Measurements from ENCODE around the gene ASPM.

ASPM gene

DNA sequence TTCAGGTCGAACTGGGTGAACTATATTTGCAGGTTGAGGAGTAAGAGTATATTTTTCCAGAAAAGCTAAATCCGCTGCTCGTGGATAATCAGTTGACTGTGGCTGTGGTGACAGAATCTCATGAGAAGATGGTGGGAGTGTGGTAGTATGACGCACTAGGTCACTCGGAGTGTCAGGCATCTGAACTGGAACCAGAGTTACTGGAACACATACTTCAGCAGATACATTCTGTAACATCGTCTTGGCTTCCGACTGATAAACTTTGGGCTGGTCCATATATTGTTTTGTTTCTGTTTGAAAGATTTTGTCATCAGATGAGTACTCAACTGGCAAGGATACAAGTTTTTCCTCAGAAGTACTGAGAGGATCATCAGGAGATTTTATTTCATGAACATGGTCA lies 13.0 kb upstream of the ASPM start:
- Mint-ChIP-seq H3K27ac (no peak overlapping the region), H3K4me3 (no peak overlapping the region), H3K36me3 (peaks cover 14% of the 10 kb centered on the region), H3K9me3 (no peaks in the 10 kb centered on the region), H3K4me1 (no peaks in the 10 kb centered on the region), H3K27me3 (no peaks in the 10 kb centered on the region)
- DNase-seq (ENCODE audit: low spot score in 2 of 2) (no peak), ATAC-seq (ENCODE audit: low read depth) (no peak)

- no peak for ATAC-seq (ENCODE audit: low read depth)
- Mint-ChIP-seq H3K27ac (no peak overlapping the region), H3K4me3 (no peak overlapping the region), H3K27me3 (no peaks in the 10 kb centered on the region), H3K4me1 (no peaks in the 10 kb centered on the region), H3K9me3 (no peaks in the 10 kb centered on the region), H3K36me3 (peaks cover 10% of the 10 kb centered on the region)
- DNase-seq (ENCODE audit: low spot score in 2 of 2), result no peak
These were observed 10.2 kb upstream of the ASPM start for GRCh38 chr1:197156692-197157091.

- Mint-ChIP-seq H3K36me3 (no peaks in the 10 kb centered on the region), H3K4me3 (no peak overlapping the region), H3K9me3 (no peaks in the 10 kb centered on the region), H3K27ac (no peak overlapping the region), H3K4me1 (no peaks in the 10 kb centered on the region), H3K27me3 (no peaks in the 10 kb centered on the region)
- no peak for ATAC-seq (ENCODE audit: low read depth)
- no peak for DNase-seq (ENCODE audit: low spot score in 2 of 2)
These were observed 6.2 kb upstream of the ASPM start for GRCh38 chr1:197152662-197153061.

DNA sequence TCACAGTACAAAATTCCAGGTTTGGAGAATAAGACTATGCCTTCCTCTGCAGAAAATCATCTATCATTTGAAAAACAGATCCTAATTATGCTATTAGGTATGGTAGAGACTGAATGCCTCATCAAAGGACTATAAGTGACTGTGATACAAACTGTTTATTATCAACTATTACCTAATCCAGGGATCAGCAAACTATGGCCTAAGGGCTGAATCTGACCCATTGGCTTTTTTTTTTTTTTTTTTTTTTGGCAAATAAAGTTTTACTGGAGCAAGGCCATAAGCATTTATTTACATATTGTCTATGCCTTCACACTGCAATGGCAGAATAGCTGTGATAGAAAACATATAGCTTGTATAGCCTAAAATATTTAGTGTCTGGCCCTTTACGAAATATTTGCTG lies 4.7 kb upstream of the ASPM start:
- no peaks in the 10 kb centered on the region for H3K9me3 Mint-ChIP-seq
- H3K27me3 Mint-ChIP-seq, result no peaks in the 10 kb centered on the region
- no peak overlapping the region for H3K4me3 Mint-ChIP-seq
- DNase-seq (ENCODE audit: low spot score in 2 of 2), result no peak
- no peaks in the 10 kb centered on the region for H3K36me3 Mint-ChIP-seq
- no peak overlapping the region for H3K27ac Mint-ChIP-seq
- H3K4me1 Mint-ChIP-seq, result peaks cover 4% of the 10 kb centered on the region
- no peak for ATAC-seq (ENCODE audit: low read depth)

GRCh38 chr1:197150336-197151005 lies 4.0 kb upstream of the ASPM start:
- Mint-ChIP-seq H3K27me3 (no peaks in the 10 kb centered on the region), H3K27ac (no peak overlapping the region), H3K36me3 (no peaks in the 10 kb centered on the region), H3K4me1 (peaks cover 4% of the 10 kb centered on the region), H3K9me3 (no peaks in the 10 kb centered on the region), H3K4me3 (no peak overlapping the region)
- DNase-seq (ENCODE audit: low spot score in 2 of 2) (no peak), ATAC-seq (ENCODE audit: low read depth) (no peak)

DNA sequence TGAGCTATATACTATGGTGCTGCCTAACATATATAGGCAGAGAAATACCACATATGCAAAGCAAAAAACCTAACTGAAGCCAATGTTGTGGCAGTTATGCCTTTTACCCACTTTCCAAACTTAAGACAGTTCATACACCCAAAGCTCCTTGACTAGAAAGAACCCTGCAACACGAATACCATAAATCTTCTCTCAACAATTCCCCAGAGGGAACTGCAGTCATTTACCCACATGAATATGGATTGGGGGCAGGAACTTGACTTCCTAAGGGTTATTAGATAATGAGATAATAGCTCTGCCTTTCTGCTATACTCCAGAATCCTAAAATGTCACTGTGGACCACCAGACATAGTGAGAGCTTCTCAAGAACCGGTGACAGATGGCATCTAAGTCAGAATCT lies 2.9 kb upstream of the ASPM start:
- no peak for DNase-seq (ENCODE audit: low spot score in 2 of 2)

GRCh38 chr1:197145446-197146024 lies 934 bp downstream of the ASPM start:
- no peaks in the 10 kb centered on the region for H3K36me3 Mint-ChIP-seq

More for the DNA sequence above, 2.9 kb upstream of the ASPM start:
- H3K36me3 Mint-ChIP-seq, result no peaks in the 10 kb centered on the region
- no peak for ATAC-seq (ENCODE audit: low read depth)
- H3K4me1 Mint-ChIP-seq, result peaks cover 7% of the 10 kb centered on the region
- no peaks in the 10 kb centered on the region for H3K9me3 Mint-ChIP-seq
- no peak overlapping the region for H3K27ac Mint-ChIP-seq
- H3K27me3 Mint-ChIP-seq, result no peaks in the 10 kb centered on the region
- no peak overlapping the region for H3K4me3 Mint-ChIP-seq

GRCh38 chr1:197144570-197145325 lies 1.7 kb downstream of the ASPM start:
- Mint-ChIP-seq H3K27me3 (no peaks in the 10 kb centered on the region), H3K4me1 (peaks cover 7% of the 10 kb centered on the region), H3K36me3 (no peaks in the 10 kb centered on the region), H3K4me3 (peak overlapping the region; percentile 49), H3K27ac (no peak overlapping the region), H3K9me3 (no peaks in the 10 kb centered on the region)
- no peak for DNase-seq (ENCODE audit: low spot score in 2 of 2)
- ATAC-seq (ENCODE audit: low read depth), result no peak

More at GRCh38 chr1:197145446-197146024, 934 bp downstream of the ASPM start:
- Mint-ChIP-seq H3K27me3 (no peaks in the 10 kb centered on the region), H3K9me3 (no peaks in the 10 kb centered on the region), H3K4me3 (peak overlapping the region; percentile 93), H3K4me1 (peaks cover 7% of the 10 kb centered on the region), H3K27ac (no peak overlapping the region)
- DNase-seq (ENCODE audit: low spot score in 2 of 2) (no peak), ATAC-seq (ENCODE audit: low read depth) (no peak)

DNA sequence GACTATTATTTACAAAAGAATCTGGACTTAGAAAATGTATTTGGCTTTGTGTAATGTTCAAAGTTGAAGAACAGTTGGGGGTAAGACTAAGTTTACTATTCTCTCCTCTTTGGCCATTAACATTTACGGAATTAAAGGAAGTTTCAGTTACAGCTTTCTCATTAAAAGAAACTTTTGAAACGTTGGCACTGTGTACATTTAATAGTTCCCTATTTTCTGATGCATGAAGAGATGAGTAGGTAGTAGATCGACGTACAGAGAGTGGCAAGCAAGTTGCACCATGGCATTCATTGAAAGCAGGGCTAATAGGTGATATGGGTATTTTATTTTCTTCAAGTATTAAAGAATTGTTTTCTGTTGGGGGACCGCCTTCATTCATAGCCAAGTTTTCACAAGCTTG lies 3.2 kb downstream of the ASPM start:
- H3K27ac Mint-ChIP-seq, result no peak overlapping the region
- H3K4me3 Mint-ChIP-seq, result peak overlapping the region; percentile 12
- no peak for ATAC-seq (ENCODE audit: low read depth)
- H3K9me3 Mint-ChIP-seq, result no peaks in the 10 kb centered on the region
- H3K27me3 Mint-ChIP-seq, result no peaks in the 10 kb centered on the region
- no peaks in the 10 kb centered on the region for H3K36me3 Mint-ChIP-seq
- no peak for DNase-seq (ENCODE audit: low spot score in 2 of 2)
- H3K4me1 Mint-ChIP-seq, result peaks cover 9% of the 10 kb centered on the region

DNA sequence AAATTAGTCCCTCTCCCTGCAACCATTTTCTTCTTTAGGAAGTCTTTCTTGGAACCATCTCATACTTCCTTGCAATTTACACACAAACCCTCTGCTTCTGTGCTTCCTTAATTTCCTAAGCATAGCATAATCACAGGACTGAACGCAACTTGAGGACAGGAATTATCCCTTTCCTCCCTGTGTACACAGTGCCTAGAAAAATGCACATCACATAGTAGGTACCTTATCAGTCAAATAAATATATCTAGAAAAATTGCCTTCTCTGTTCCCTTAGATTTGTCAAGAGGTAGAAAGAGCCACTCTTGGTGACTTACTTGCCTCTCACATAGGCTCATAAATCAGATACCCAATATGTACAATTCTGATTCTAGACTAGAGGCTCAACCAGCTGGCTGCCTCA lies 4.9 kb downstream of the ASPM start:
- peaks cover 7% of the 10 kb centered on the region for H3K4me1 Mint-ChIP-seq
- no peak overlapping the region for H3K27ac Mint-ChIP-seq

DNA sequence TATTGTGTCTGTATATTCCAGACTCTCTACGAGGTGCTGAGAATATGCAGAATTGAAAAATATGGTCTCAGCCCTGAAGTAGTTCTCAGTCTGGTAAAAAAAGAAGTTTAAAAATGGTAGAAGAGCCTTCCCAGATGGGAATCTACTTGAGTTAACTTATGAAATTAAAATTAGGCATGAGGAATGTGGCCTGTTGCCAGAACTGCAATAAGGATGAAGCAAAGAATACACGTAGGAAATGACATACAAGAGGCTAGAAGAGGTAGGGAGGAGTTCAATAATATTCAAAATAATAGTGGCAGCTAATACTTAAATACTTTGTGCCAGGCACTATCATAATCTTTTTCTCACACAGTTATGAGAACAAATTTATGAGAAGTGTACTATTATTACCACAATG lies 6.3 kb downstream of the ASPM start:
- ATAC-seq (ENCODE audit: low read depth), result no peak
- H3K36me3 Mint-ChIP-seq, result no peaks in the 10 kb centered on the region
- no peak overlapping the region for H3K27ac Mint-ChIP-seq
- DNase-seq (ENCODE audit: low spot score in 2 of 2), result no peak
- no peaks in the 10 kb centered on the region for H3K27me3 Mint-ChIP-seq
- H3K4me1 Mint-ChIP-seq, result peaks cover 5% of the 10 kb centered on the region
- H3K4me3 Mint-ChIP-seq, result no peak overlapping the region
- H3K9me3 Mint-ChIP-seq, result no peaks in the 10 kb centered on the region

More for the DNA sequence above, 4.9 kb downstream of the ASPM start:
- ATAC-seq (ENCODE audit: low read depth), result no peak
- H3K27me3 Mint-ChIP-seq, result no peaks in the 10 kb centered on the region
- H3K4me3 Mint-ChIP-seq, result no peak overlapping the region
- no peak for DNase-seq (ENCODE audit: low spot score in 2 of 2)
- no peaks in the 10 kb centered on the region for H3K9me3 Mint-ChIP-seq
- H3K36me3 Mint-ChIP-seq, result no peaks in the 10 kb centered on the region

- H3K27me3 Mint-ChIP-seq, result no peaks in the 10 kb centered on the region
- H3K4me1 Mint-ChIP-seq, result peaks cover 2% of the 10 kb centered on the region
- DNase-seq (ENCODE audit: low spot score in 2 of 2) (no peak), ATAC-seq (ENCODE audit: low read depth) (no peak)
- no peak overlapping the region for H3K4me3 Mint-ChIP-seq
- no peaks in the 10 kb centered on the region for H3K9me3 Mint-ChIP-seq
- no peak overlapping the region for H3K27ac Mint-ChIP-seq
- H3K36me3 Mint-ChIP-seq, result no peaks in the 10 kb centered on the region
These were observed 7.3 kb downstream of the ASPM start for GRCh38 chr1:197139169-197139568.

GRCh38 chr1:197137322-197137721 lies 9.1 kb downstream of the ASPM start:
- ATAC-seq (ENCODE audit: low read depth) (no peak), DNase-seq (ENCODE audit: low spot score in 2 of 2) (no peak)
- no peak overlapping the region for H3K4me3 Mint-ChIP-seq
- H3K9me3 Mint-ChIP-seq, result no peaks in the 10 kb centered on the region
- peaks cover 2% of the 10 kb centered on the region for H3K4me1 Mint-ChIP-seq
- H3K36me3 Mint-ChIP-seq, result no peaks in the 10 kb centered on the region
- H3K27ac Mint-ChIP-seq, result no peak overlapping the region
- no peaks in the 10 kb centered on the region for H3K27me3 Mint-ChIP-seq

DNA sequence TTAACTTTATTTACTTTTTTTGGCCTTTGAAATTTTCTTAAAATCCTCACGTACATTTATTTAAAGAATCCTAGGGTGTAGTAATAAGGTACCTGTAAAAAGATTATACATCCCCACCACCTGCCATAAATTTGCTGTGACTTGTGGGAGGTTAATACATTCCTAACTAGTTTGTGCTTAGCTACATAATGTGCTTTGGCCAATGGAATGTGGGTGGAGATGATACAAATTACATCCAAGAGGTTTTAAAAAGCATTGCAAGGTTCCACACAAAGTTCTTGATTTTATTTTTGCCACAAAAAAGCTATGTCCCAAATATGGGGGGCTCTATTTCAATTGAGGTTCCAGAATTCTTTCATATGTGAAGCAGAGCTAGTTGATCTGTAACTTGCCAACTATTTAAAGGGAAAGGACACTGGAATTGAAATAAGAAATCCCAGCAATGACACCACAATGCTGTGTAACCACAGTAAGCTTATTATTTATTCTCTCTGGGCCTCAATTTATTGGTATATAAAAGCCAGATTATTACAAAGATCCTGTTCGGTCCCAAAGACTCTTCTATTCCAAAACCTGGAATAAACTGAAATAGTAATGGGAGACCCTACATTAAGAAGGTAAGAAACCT lies 15.7 kb downstream of the ASPM start:
- Mint-ChIP-seq H3K4me3 (no peak overlapping the region), H3K4me1 (no peaks in the 10 kb centered on the region), H3K27ac (no peak overlapping the region), H3K36me3 (no peaks in the 10 kb centered on the region), H3K27me3 (no peaks in the 10 kb centered on the region), H3K9me3 (no peaks in the 10 kb centered on the region)
- ATAC-seq (ENCODE audit: low read depth) (no peak), DNase-seq (ENCODE audit: low spot score in 2 of 2) (no peak)
